K562 (cell line): ENCODE data around the gene EFCAB12. TPM values are rescaled to one million over a fixed set of nuclear protein-coding genes. Genes with fewer than 3 reads are reported as not detected.
A peak's percentile ranks its signal among the peaks of the same experiment; 100 is the strongest.

Source experiments
- ATF1 ChIP-seq, 2 experiments: fragments of 450-650 bp in 1 of 2; IDR thresholded peaks; 2 replicates each; pipeline ENCODE4 v1.6.1; 2016; ENCODE audit warnings: missing compliant biosample characterization in 1 of 2, missing genetic modification characterization in 1 of 2
- ATF2 ChIP-seq: sonication (generic); formaldehyde crosslinking; IDR thresholded peaks from 2 replicates; pipeline ENCODE4 v1.8.1; 2022; ENCODE audit warnings: missing genetic modification reagents
- CGGBP1 ChIP-seq: fragments of 250-450 bp; sonication (Bioruptor Pico); IDR thresholded peaks from 2 replicates; pipeline ENCODE4 v1.9.0; 2021; ENCODE audit warnings: mild to moderate bottlenecking
- CREB1 ChIP-seq, 2 experiments: sonication (generic) in 1 of 2; formaldehyde crosslinking in 1 of 2; IDR thresholded peaks; 2 replicates each; pipeline versions ENCODE4 v1.6.1 to v1.8.0; 2012 to 2022; ENCODE audit warnings: inconsistent platforms in 1 of 2, mild to moderate bottlenecking in 1 of 2, missing genetic modification reagents in 1 of 2, moderate library complexity in 1 of 2
- EP300 ChIP-seq: IDR thresholded peaks from 2 replicates; pipeline ENCODE4 v1.6.1; 2012; ENCODE audit warnings: low read length, improper control_type of control experiment
- ETS1 ChIP-seq: conservative IDR thresholded peaks from 2 replicates; pipeline ENCODE4 v1.6.1; 2011; ENCODE audit warnings: low read depth, mild to moderate bottlenecking, low read length; ENCODE audit not compliant: control insufficient read depth
- EZH2 ChIP-seq: IDR thresholded peaks from 2 replicates; pipeline ENCODE4 v1.6.1; 2012; ENCODE audit warnings: low read depth, mild to moderate bottlenecking, inconsistent platforms, low read length, borderline replicate concordance
- GABPB1 ChIP-seq: sonication (generic); formaldehyde crosslinking; IDR thresholded peaks from 2 replicates; pipeline ENCODE4 v1.8.0; 2022; ENCODE audit warnings: mild to moderate bottlenecking, missing genetic modification reagents
- HDAC1 ChIP-seq, 2 experiments: fragments of 450-650 bp; IDR thresholded peaks; 2 replicates each; pipeline ENCODE4 v1.6.1; 2016 to 2017; ENCODE audit warnings: inconsistent platforms in 1 of 2, mild to moderate bottlenecking in 1 of 2, moderate library complexity in 1 of 2
- JUNB ChIP-seq: fragments of 450-650 bp; formaldehyde crosslinking; conservative IDR thresholded peaks from 2 replicates; pipeline ENCODE4 v1.4.0; 2020; ENCODE audit warnings: mild to moderate bottlenecking
- MTA2 ChIP-seq: fragments of 450-650 bp; IDR thresholded peaks from 2 replicates; pipeline ENCODE4 v1.6.1; 2016; ENCODE audit warnings: low read depth
- NFE2 ChIP-seq: IDR thresholded peaks from 2 replicates; pipeline ENCODE4 v1.6.1; 2014; ENCODE audit warnings: antibody characterized with exemption, low read depth
- NKRF ChIP-seq: fragments of 450-650 bp; IDR thresholded peaks from 2 replicates; pipeline ENCODE4 v1.6.1; 2016; ENCODE audit warnings: borderline replicate concordance
- SREBF1 ChIP-seq: fragments of 150-350 bp; IDR thresholded peaks from 2 replicates; pipeline ENCODE4 v1.6.1; 2014; ENCODE audit warnings: antibody characterized with exemption, low read depth, low read length, borderline replicate concordance
- SRF ChIP-seq, 2 experiments: fragments of 250-450, 450-650 bp in 1 of 2; sonication (Bioruptor Pico) in 1 of 2; sonication (generic) in 1 of 2; formaldehyde crosslinking; IDR thresholded peaks; 2 replicates each; pipeline versions ENCODE4 v1.5.0 to v1.5.1; 2020 to 2022; ENCODE audit warnings: mild to moderate bottlenecking in 1 of 2, missing genetic modification reagents in 1 of 2
- STAT5A ChIP-seq: IDR thresholded peaks from 2 replicates; pipeline ENCODE4 v1.6.1; 2012; ENCODE audit warnings: low read length, inconsistent platforms, borderline replicate concordance
- XRCC4 ChIP-seq: IDR thresholded peaks from one replicate; pipeline ENCODE4 v1.6.1; 2011; ENCODE audit not compliant: insufficient read depth, insufficient read length; ENCODE audit errors: extremely low read depth
- YY1 ChIP-seq, 3 experiments: IDR thresholded peaks; 2 replicates each; pipeline ENCODE4 v1.6.1; 2011; ENCODE audit warnings: low read length in 2 of 3, mild to moderate bottlenecking in 2 of 3, moderate library complexity in 2 of 3, borderline replicate concordance in 1 of 3, control low read depth in 1 of 3, low read depth in 1 of 3; ENCODE audit not compliant: insufficient read depth in 3 of 3, insufficient replicate concordance in 2 of 3, control insufficient read depth in 1 of 3, insufficient read length in 1 of 3; ENCODE audit errors: extremely low read depth in 1 of 3
- ZBTB17 ChIP-seq: fragments of 450-650 bp; formaldehyde crosslinking; IDR thresholded peaks from 2 replicates; pipeline ENCODE4 v1.4.0; 2020; ENCODE audit warnings: mild to moderate bottlenecking
- ZNF584 ChIP-seq: fragments of 200-800 bp; sonication (Bioruptor generic); IDR thresholded peaks from 2 replicates; pipeline ENCODE4 v1.6.1; 2016; ENCODE audit warnings: low read depth, mild to moderate bottlenecking, missing genetic modification characterization, missing compliant biosample characterization
- polyA plus RNA-seq, 8 experiments: library from polyadenylated mRNA; depleted of rRNA in 4 of 8; stranded (reverse) in 5 of 8; unstranded in 3 of 8; fragments of >200 nt; fragmentation: Nextera tagmentation in 2 of 8; fragmentation: Illumina TruSeq in 1 of 8; extraction: Ambion mirVana in 2 of 8; extraction: Trizol in 1 of 8; gene quantifications; 2 replicates each; pipeline versions ENCODE4 v1.2.1 to v1.2.3, GENCODE V29; 2011 to 2014; ENCODE audit warnings: inconsistent platforms in 1 of 8, missing spikeins in 1 of 8
- total RNA-seq, 7 experiments: library from RNA; depleted of rRNA in 6 of 7; stranded (reverse); fragments of >200 nt in 6 of 7; fragmentation: Illumina TruSeq in 2 of 7; extraction: Trizol in 2 of 7; gene quantifications; 2 replicates each; pipeline versions ENCODE4 v1.2.1 to v1.2.3, GENCODE V29; 2011 to 2021; ENCODE audit warnings: low replicate concordance in 1 of 7

EFCAB12 gene
- total and polyA plus RNA-seq, 9 of the 15 experiments (the other 6 are each of a cell fraction or from before 2014, with no cell fraction given): 0.08 to 0.95 (median 0.56) TPM; not detected in 1

- TF ChIP-seq ATF1 (CRISPR knock-in tag; IDR thresholded peaks at IDR 0.05): no peak
- peak; percentile 42; the same call in 1 of the 2 replicates for TF ChIP-seq ATF1 (tag; IDR thresholded peaks at IDR 0.05)
- peak; percentile 30; the same call in 1 of the 2 replicates for TF ChIP-seq NFE2
- TF ChIP-seq XRCC4: no peak
- TF ChIP-seq ATF2: no peak
- TF ChIP-seq GABPB1: no peak
- peak; percentile 71 for TF ChIP-seq STAT5A
- no peak for TF ChIP-seq NKRF
- TF ChIP-seq EZH2: no peak
- TF ChIP-seq ZBTB17 (CRISPR knock-in tag): no peak
- TF ChIP-seq JUNB (CRISPR knock-in tag): no peak
- TF ChIP-seq HDAC1 (IDR thresholded peaks at IDR 0.05): no peak; a peak in 1 of 4 replicates
- no peak for TF ChIP-seq YY1 (IDR thresholded peaks at IDR 0.05; ENCODE audit: borderline replicate concordance in 1 of 3, control insufficient read depth in 1 of 3, extremely low read depth in 1 of 3, insufficient read depth in 3 of 3, insufficient read length in 1 of 3, insufficient replicate concordance in 2 of 3, low read depth in 1 of 3, low read length in 2 of 3)
- peak; percentile 67; the same call in 1 of the 2 replicates for TF ChIP-seq CREB1 (IDR thresholded peaks at IDR 0.05)
- peak; percentile 46; the same call in 1 of the 2 replicates for TF ChIP-seq CREB1 (CRISPR knock-in tag; IDR thresholded peaks at IDR 0.05)
- no peak for TF ChIP-seq ZNF584 (CRISPR knock-in tag)
- TF ChIP-seq EP300: peak; percentile 76; the same call in 1 of the 2 replicates
- no peak for TF ChIP-seq ETS1
- TF ChIP-seq CGGBP1 (CRISPR knock-in tag): no peak
- TF ChIP-seq SREBF1: no peak
- peak; percentile 65; the same call in 1 of the 2 replicates for TF ChIP-seq MTA2
- TF ChIP-seq SRF (CRISPR knock-in tag; IDR thresholded peaks at IDR 0.05): no peak
Observed at GRCh38 chr3:129413687-129414506, 14.5 kb downstream of the EFCAB12 start (continued).
